Measurements from ENCODE around the gene RPL21.

- TF ChIP-seq, protein P1, sequence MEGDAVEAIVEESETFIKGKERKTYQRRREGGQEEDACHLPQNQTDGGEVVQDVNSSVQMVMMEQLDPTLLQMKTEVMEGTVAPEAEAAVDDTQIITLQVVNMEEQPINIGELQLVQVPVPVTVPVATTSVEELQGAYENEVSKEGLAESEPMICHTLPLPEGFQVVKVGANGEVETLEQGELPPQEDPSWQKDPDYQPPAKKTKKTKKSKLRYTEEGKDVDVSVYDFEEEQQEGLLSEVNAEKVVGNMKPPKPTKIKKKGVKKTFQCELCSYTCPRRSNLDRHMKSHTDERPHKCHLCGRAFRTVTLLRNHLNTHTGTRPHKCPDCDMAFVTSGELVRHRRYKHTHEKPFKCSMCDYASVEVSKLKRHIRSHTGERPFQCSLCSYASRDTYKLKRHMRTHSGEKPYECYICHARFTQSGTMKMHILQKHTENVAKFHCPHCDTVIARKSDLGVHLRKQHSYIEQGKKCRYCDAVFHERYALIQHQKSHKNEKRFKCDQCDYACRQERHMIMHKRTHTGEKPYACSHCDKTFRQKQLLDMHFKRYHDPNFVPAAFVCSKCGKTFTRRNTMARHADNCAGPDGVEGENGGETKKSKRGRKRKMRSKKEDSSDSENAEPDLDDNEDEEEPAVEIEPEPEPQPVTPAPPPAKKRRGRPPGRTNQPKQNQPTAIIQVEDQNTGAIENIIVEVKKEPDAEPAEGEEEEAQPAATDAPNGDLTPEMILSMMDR (IDR thresholded peaks at IDR 0.05) = no peak
- no peak for TF ChIP-seq ZFX (IDR thresholded peaks at IDR 0.05; ENCODE audit: borderline replicate concordance)
These were observed 12.1 kb downstream of the RPL21 start for GRCh38 chr13:27263438-27263837.
